ENCODE measurements around the gene RER1. TPM values are rescaled to one million over a fixed set of nuclear protein-coding genes. Genes with fewer than 3 reads are reported as not detected.

The RER1 gene
- total RNA-seq, 3 donors from 2014 or later (not counting 1 experiment from before 2014, with no cell fraction given), result 89.2 to 98.9 (median 91.9) TPM

- Histone ChIP-seq H3K27ac (ENCODE audit: low read length) (peak overlapping the region; percentile 52), H3K4me3 (ENCODE audit: low read length) (peak overlapping the region; percentile 50), H3K9me3 (ENCODE audit: control insufficient read depth, insufficient read depth, low read length) (no peaks in the 10 kb centered on the region), H3K27me3 (ENCODE audit: control insufficient read depth, insufficient read depth, low read length) (no peaks in the 10 kb centered on the region), H3K4me1 (ENCODE audit: control insufficient read depth, insufficient read depth, low read length) (peaks cover 34% of the 10 kb centered on the region), H3K36me3 (ENCODE audit: control insufficient read depth, insufficient read depth, low read length) (peaks cover 25% of the 10 kb centered on the region)
- intact Hi-C loops (cut with micrococcal nuclease), result no loop called here
- no peaks in the 10 kb centered on the region for H3K9me3 Mint-ChIP-seq
- 79% methylated on average over 16 of the region's 16 CpGs for WGBS (ENCODE audit: insufficient coverage)
- peak overlapping the region; percentile 83 for H3K4me3 Mint-ChIP-seq
- DNase-seq, result no peak
- H3K4me1 Mint-ChIP-seq, result peaks cover 28 to 38% of the 10 kb centered on the region in 2 donors
- no peak for ATAC-seq
- peak overlapping the region; percentile 77 to 90 for H3K27ac Mint-ChIP-seq
- H3K27me3 Mint-ChIP-seq (ENCODE audit: low read depth in 2 of 2), result no peaks in the 10 kb centered on the region
- H3K36me3 Mint-ChIP-seq, result no peaks in the 10 kb centered on the region
- TF ChIP-seq CTCF (IDR thresholded peaks at IDR 0.05), result no peak
These were observed 1.0 kb downstream of the RER1 start for GRCh38 chr1:2392686-2393085.

- H3K27ac Mint-ChIP-seq, result peak overlapping the region; percentile 77 to 90
- H3K4me3 ChIP-seq (ENCODE audit: low read length), result no peak overlapping the region
- ATAC-seq (no peak), DNase-seq (no peak)
- TF ChIP-seq CTCF (IDR thresholded peaks at IDR 0.05), result no peak
- peaks cover 28 to 38% of the 10 kb centered on the region in 2 donors for H3K4me1 Mint-ChIP-seq
- no peaks in the 10 kb centered on the region for H3K9me3 ChIP-seq (ENCODE audit: control insufficient read depth, insufficient read depth, low read length)
- H3K27me3 ChIP-seq (ENCODE audit: control insufficient read depth, insufficient read depth, low read length), result no peaks in the 10 kb centered on the region
- H3K4me1 ChIP-seq (ENCODE audit: control insufficient read depth, insufficient read depth, low read length), result peaks cover 34% of the 10 kb centered on the region
- WGBS (ENCODE audit: insufficient coverage), result 90% methylated on average over 9 of the region's 9 CpGs
- intact Hi-C loops (cut with micrococcal nuclease), result no loop called here
- H3K27me3 Mint-ChIP-seq (ENCODE audit: low read depth in 2 of 2), result no peaks in the 10 kb centered on the region
- H3K36me3 ChIP-seq (ENCODE audit: control insufficient read depth, insufficient read depth, low read length), result peaks cover 30% of the 10 kb centered on the region
- H3K27ac ChIP-seq (ENCODE audit: low read length), result no peak overlapping the region
- H3K4me3 Mint-ChIP-seq, result peak overlapping the region; percentile 83
- H3K36me3 Mint-ChIP-seq, result no peaks in the 10 kb centered on the region
- no peaks in the 10 kb centered on the region for H3K9me3 Mint-ChIP-seq
These were observed 1.8 kb downstream of the RER1 start for GRCh38 chr1:2393471-2393877.

GRCh38 chr1:2394220-2394619, 2.6 kb downstream of the RER1 start:
- Histone ChIP-seq H3K27me3 (ENCODE audit: control insufficient read depth, insufficient read depth, low read length) (no peaks in the 10 kb centered on the region), H3K4me3 (ENCODE audit: low read length) (no peak overlapping the region), H3K4me1 (ENCODE audit: control insufficient read depth, insufficient read depth, low read length) (peaks cover 34% of the 10 kb centered on the region), H3K27ac (ENCODE audit: low read length) (no peak overlapping the region), H3K9me3 (ENCODE audit: control insufficient read depth, insufficient read depth, low read length) (no peaks in the 10 kb centered on the region), H3K36me3 (ENCODE audit: control insufficient read depth, insufficient read depth, low read length) (peaks cover 37% of the 10 kb centered on the region)
- WGBS (ENCODE audit: insufficient coverage), result 95% methylated on average over 7 of the region's 7 CpGs
- no peak for TF ChIP-seq CTCF (IDR thresholded peaks at IDR 0.05)
- Mint-ChIP-seq H3K4me1 (peaks cover 29 to 39% of the 10 kb centered on the region in 2 donors), H3K9me3 (no peaks in the 10 kb centered on the region), H3K36me3 (no peaks in the 10 kb centered on the region), H3K27ac (peak overlapping the region; percentile 77 to 90), H3K4me3 (no peak overlapping the region), H3K27me3 (ENCODE audit: low read depth in 2 of 2) (no peaks in the 10 kb centered on the region)
- intact Hi-C loops (cut with micrococcal nuclease), result no loop called here
- no peak for ATAC-seq
- no peak for DNase-seq

GRCh38 chr1:2394761-2395160, 3.1 kb downstream of the RER1 start:
- no peak for ATAC-seq
- intact Hi-C loops (cut with micrococcal nuclease), result no loop called here
- Histone ChIP-seq H3K4me3 (ENCODE audit: low read length) (no peak overlapping the region), H3K36me3 (ENCODE audit: control insufficient read depth, insufficient read depth, low read length) (peaks cover 43% of the 10 kb centered on the region), H3K27me3 (ENCODE audit: control insufficient read depth, insufficient read depth, low read length) (no peaks in the 10 kb centered on the region), H3K4me1 (ENCODE audit: control insufficient read depth, insufficient read depth, low read length) (peaks cover 34% of the 10 kb centered on the region), H3K27ac (ENCODE audit: low read length) (no peak overlapping the region), H3K9me3 (ENCODE audit: control insufficient read depth, insufficient read depth, low read length) (no peaks in the 10 kb centered on the region)
- Mint-ChIP-seq H3K27me3 (ENCODE audit: low read depth in 2 of 2) (no peaks in the 10 kb centered on the region), H3K4me3 (no peak overlapping the region), H3K27ac (peak overlapping the region in 1 of 2 donors; percentile 77), H3K9me3 (no peaks in the 10 kb centered on the region), H3K4me1 (peaks cover 33 to 42% of the 10 kb centered on the region in 2 donors), H3K36me3 (no peaks in the 10 kb centered on the region)
- no peak for DNase-seq
- TF ChIP-seq CTCF (IDR thresholded peaks at IDR 0.05), result no peak
- WGBS (ENCODE audit: insufficient coverage), result 95% methylated on average over 11 of the region's 11 CpGs
